A549 (cell line): Measurements from ENCODE around the gene RAG2. TPM values are rescaled to one million over a fixed set of nuclear protein-coding genes. Genes with fewer than 3 reads are reported as not detected.
A peak's percentile ranks its signal among the peaks of the same experiment; 100 is the strongest.

Experiments
- ATAC-seq, 2 experiments: fragments of 200-7000 bp in 1 of 2; fragments of >200 bp in 1 of 2; cut with Nextera tagmentation in 1 of 2; cut with Tn5 transposase in 1 of 2; 3 replicates each; pipeline versions ENCODE4 v1.8.0 to v1.9.1; 2018 to 2020; ENCODE audit warnings: mild to moderate bottlenecking in 1 of 2, moderate library complexity in 1 of 2
- CTCF ChIA-PET: fragments of 300-600 bp; sonication (Branson Sonifier 250); formaldehyde crosslinking; extraction: SDS; loops from one replicate; lab custom pipeline; 2021; ENCODE audit warnings: antibody characterized with exemption, inconsistent platforms; lab: Yijun Ruan, JAX
- POLR2A ChIA-PET: fragments of 350-600 bp; formaldehyde crosslinking; extraction: SDS; loops from one replicate; lab custom pipeline; 2021; ENCODE audit warnings: antibody characterized with exemption, inconsistent platforms; lab: Yijun Ruan, JAX
- DNase-seq, 2 experiments: peaks; one replicate each; pipeline versions ENCODE4 v3.0.0 to v3.0.0-alpha.2; 2011 to 2016; ENCODE audit warnings: low read depth in 1 of 2, low spot score in 1 of 2
- FAIRE-seq: peaks from 2 replicates; lab custom pipeline; 2011; peaks lifted over from hg19 to GRCh38; lab: Jason Lieb, UNC
- H3K27ac ChIP-seq, 2 experiments: fragments of >200 bp; sonication (Bioruptor Twin); formaldehyde crosslinking; 3 replicates each; pipeline ENCODE4 v1.5.1; 2016 to 2017
- H3K4me1 ChIP-seq: fragments of >200 bp; sonication (Bioruptor Twin); formaldehyde crosslinking; 3 replicates; pipeline ENCODE4 v1.6.1; 2016
- H3K4me2 ChIP-seq: fragments of >200 bp; sonication (Bioruptor Twin); formaldehyde crosslinking; 3 replicates; pipeline ENCODE4 v1.6.1; 2016
- H3K4me3 ChIP-seq: fragments of >200 bp; sonication (Bioruptor Twin); formaldehyde crosslinking; 3 replicates; pipeline ENCODE4 v1.5.1; 2016
- H3K9me3 ChIP-seq: fragments of >200 bp; sonication (Bioruptor Twin); formaldehyde crosslinking; 3 replicates; pipeline ENCODE4 v1.6.1; 2016
- ATOH8 ChIP-seq: fragments of 250-450 bp; sonication (Bioruptor Pico); IDR thresholded peaks from 2 replicates; pipeline ENCODE4 v1.5.0; 2020; ENCODE audit warnings: low read depth, mild to moderate bottlenecking, moderate library complexity
- CHD2 ChIP-seq: fragments of 150-350 bp; IDR thresholded peaks from 2 replicates; pipeline ENCODE4 v1.6.1; 2014; ENCODE audit warnings: low read length; ENCODE audit not compliant: partially characterized antibody
- EHMT2 ChIP-seq: fragments of 200-600 bp; sonication (generic); IDR thresholded peaks from 2 replicates; pipeline ENCODE4 v1.6.1; 2016; ENCODE audit warnings: antibody characterized with exemption, low read depth, mild to moderate bottlenecking, moderate library complexity
- EP300 ChIP-seq, 2 experiments: fragments of >200 bp; sonication (Bioruptor Twin); formaldehyde crosslinking; IDR thresholded peaks; 2 replicates in 1 of 2; 3 replicates in 1 of 2; pipeline ENCODE4 v1.6.1; 2016 to 2017
- HES2 ChIP-seq: fragments of >200 bp; sonication (Bioruptor Twin); formaldehyde crosslinking; IDR thresholded peaks from 2 replicates; pipeline ENCODE4 v1.6.1; 2016
- HEYL ChIP-seq: fragments of 250-450 bp; sonication (Bioruptor Pico); IDR thresholded peaks from 2 replicates; pipeline ENCODE4 v1.8.0; 2021; ENCODE audit warnings: mild to moderate bottlenecking, moderate library complexity
- HOXB13 ChIP-seq: fragments of 250-450 bp; sonication (Bioruptor Pico); IDR thresholded peaks from 2 replicates; pipeline ENCODE4 v1.5.0; 2020; ENCODE audit warnings: low read depth, mild to moderate bottlenecking, moderate library complexity
- HOXB5 ChIP-seq: fragments of 250-450 bp; sonication (Bioruptor Pico); IDR thresholded peaks from 2 replicates; pipeline ENCODE4 v1.5.0; 2020; ENCODE audit warnings: mild to moderate bottlenecking, moderate library complexity
- MAFK ChIP-seq: fragments of 450-650 bp; IDR thresholded peaks from 2 replicates; pipeline ENCODE4 v1.6.1; 2014; ENCODE audit not compliant: partially characterized antibody
- MAZ ChIP-seq: fragments of 150-350 bp; IDR thresholded peaks from 2 replicates; pipeline ENCODE4 v1.6.1; 2014; ENCODE audit warnings: antibody characterized with exemption, low read depth, low read length, borderline replicate concordance
- MYC ChIP-seq: IDR thresholded peaks from 2 replicates; pipeline ENCODE4 v1.6.1; 2012; ENCODE audit warnings: mild to moderate bottlenecking, inconsistent platforms, low read length, improper control_type of control experiment, borderline replicate concordance
- NFE2L2 ChIP-seq: fragments of 150-350 bp; conservative IDR thresholded peaks from 2 replicates; pipeline ENCODE4 v1.6.1; 2014; ENCODE audit warnings: low read length
- NR3C1 ChIP-seq: fragments of >200 bp; sonication (Bioruptor Twin); formaldehyde crosslinking; IDR thresholded peaks from 3 replicates; pipeline ENCODE4 v1.6.1; 2017
- PBX3 ChIP-seq: IDR thresholded peaks from 2 replicates; pipeline ENCODE4 v1.6.1; 2012
- POLR2AphosphoS2 ChIP-seq: conservative IDR thresholded peaks from 2 replicates; pipeline ENCODE4 v1.6.1; 2012; ENCODE audit warnings: low read length, improper control_type of control experiment, inconsistent platforms
- RAD21 ChIP-seq, 2 experiments: fragments of >200 bp in 1 of 2; sonication (Bioruptor Twin) in 1 of 2; formaldehyde crosslinking in 1 of 2; IDR thresholded peaks in 1 of 2; conservative IDR thresholded peaks in 1 of 2; 2 replicates in 1 of 2; 3 replicates in 1 of 2; pipeline ENCODE4 v1.6.1; 2012 to 2018; ENCODE audit warnings: inconsistent platforms in 1 of 2
- RARB ChIP-seq: fragments of 250-450 bp; sonication (Bioruptor Pico); IDR thresholded peaks from 2 replicates; pipeline ENCODE4 v1.8.0; 2021; ENCODE audit warnings: mild to moderate bottlenecking, moderate library complexity
- RNF2 ChIP-seq: fragments of 200-600 bp; sonication (generic); IDR thresholded peaks from 2 replicates; pipeline ENCODE4 v1.6.1; 2016; ENCODE audit warnings: low read depth, mild to moderate bottlenecking, antibody characterized with exemption, moderate library complexity, borderline replicate concordance
- SREBF2 ChIP-seq: fragments of 450-650 bp; IDR thresholded peaks from 2 replicates; pipeline ENCODE4 v1.6.1; 2014; ENCODE audit warnings: mild to moderate bottlenecking, moderate library complexity
- ZNF302 ChIP-seq: fragments of 250-450 bp; sonication (Bioruptor Pico); IDR thresholded peaks from 2 replicates; pipeline ENCODE4 v1.9.0; 2021; ENCODE audit warnings: inconsistent platforms, mild to moderate bottlenecking, moderate library complexity
- WGBS: methylation state at CpG from one replicate; pipeline ENCODE4 v1.1.6; 2017; ENCODE audit errors: missing lambda C conversion rate; 5-methylcytosine and 5-hydroxymethylcytosine counted together
- polyA plus RNA-seq, 4 experiments: library from polyadenylated mRNA; depleted of rRNA in 3 of 4; stranded (reverse); fragments of >200 nt; fragmentation: RNase III in 1 of 4; extraction: RNeasy Plus Mini Kit Qiagen cat#74134 plus additional on column Dnase treatment in 1 of 4; gene quantifications; 2 replicates in 3 of 4; 3 replicates in 1 of 4; pipeline ENCODE4 v1.2.3, GENCODE V29; 2011 to 2017
- TF ChIP-seq, protein P1 (sequence below): fragments of 150-350 bp; IDR thresholded peaks from 2 replicates; pipeline ENCODE4 v1.6.1; 2014; ENCODE audit warnings: low read depth, mild to moderate bottlenecking, low read length

The RAG2 gene
- polyA plus RNA-seq, 2 of the 4 experiments (the other 2 are of a cell fraction), result not detected

DNA sequence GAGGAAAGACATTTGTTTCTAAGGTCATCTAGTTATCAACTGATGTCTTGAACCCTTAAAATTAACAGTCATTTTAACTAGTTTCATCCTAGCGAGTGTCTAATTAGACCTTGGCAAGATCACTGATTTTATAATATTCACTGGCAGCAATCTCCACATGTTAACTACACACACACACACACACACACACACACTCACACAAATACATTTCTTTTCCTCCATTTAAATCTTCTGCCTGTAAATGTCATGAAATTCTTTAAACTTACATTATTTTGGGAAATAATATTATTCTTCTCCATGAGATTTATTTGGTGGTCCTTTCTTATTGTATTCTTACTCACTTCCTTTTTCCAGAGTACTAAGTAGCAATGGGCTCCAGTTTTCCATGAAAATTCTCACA lies 6.6 kb downstream of the RAG2 start:
- no peak overlapping the region for H3K27ac ChIP-seq
- ATAC-seq, result no peak
- POLR2A ChIA-PET, result no interaction called here
- CTCF ChIA-PET, result no interaction called here
- DNase-seq, result no peak
- peaks cover 5% of the 10 kb centered on the region; the same call in 1 of the 3 replicates for H3K4me1 ChIP-seq
- no peak for TF ChIP-seq POLR2AphosphoS2
- no peak for TF ChIP-seq RAD21 (conservative IDR thresholded peaks at IDR 0.05 in 1 of 2, IDR thresholded peaks at IDR 0.05 in 1 of 2)
- TF ChIP-seq RNF2, result no peak
- TF ChIP-seq MYC, result no peak
- TF ChIP-seq CHD2, result no peak
- no peak for TF ChIP-seq NFE2L2
- no peak for TF ChIP-seq RARB (CRISPR knock-in tag)
- TF ChIP-seq HEYL, result no peak
- TF ChIP-seq PBX3, result no peak
- no peak for TF ChIP-seq MAZ
- no peak for TF ChIP-seq NR3C1
- no peak for TF ChIP-seq EHMT2
- no peak for TF ChIP-seq ATOH8
- no peak for TF ChIP-seq HES2
- TF ChIP-seq EP300 (IDR thresholded peaks at IDR 0.05), result no peak
- TF ChIP-seq HOXB5 (CRISPR knock-in tag), result no peak
- H3K9me3 ChIP-seq, result no peaks in the 10 kb centered on the region
- FAIRE-seq, result no peak
- no peak overlapping the region for H3K4me2 ChIP-seq
- 0% methylated on average over 1 of the region's 1 CpG for WGBS
- H3K4me3 ChIP-seq, result no peak overlapping the region

DNA sequence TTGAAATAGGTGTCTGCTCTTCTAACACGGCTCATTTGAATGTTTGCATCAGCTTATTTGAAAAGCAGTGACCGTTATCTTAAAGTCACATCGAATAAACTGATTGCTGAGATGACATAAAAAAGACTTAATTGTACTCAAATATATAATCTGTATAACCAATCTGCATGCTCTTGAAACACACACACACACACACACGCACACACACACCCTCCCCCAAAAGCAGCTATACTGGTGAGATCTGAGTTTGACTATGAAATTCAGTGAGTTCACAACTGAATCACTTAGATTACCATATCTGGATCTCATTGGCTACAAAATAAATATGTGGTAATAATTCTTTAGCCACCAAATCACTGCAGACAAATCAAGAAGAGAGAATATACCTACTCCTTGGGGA lies 7.5 kb downstream of the RAG2 start:
- FAIRE-seq (no peak), ATAC-seq (no peak), DNase-seq (no peak)
- H3K27ac ChIP-seq, result no peak overlapping the region
- no peaks in the 10 kb centered on the region for H3K9me3 ChIP-seq
- ChIA-PET CTCF (no interaction called here), POLR2A (no interaction called here)
- H3K4me2 ChIP-seq, result no peak overlapping the region
- no peak overlapping the region for H3K4me3 ChIP-seq
- 10% methylated on average over 4 of the region's 4 CpGs for WGBS
- H3K4me1 ChIP-seq, result peaks cover 5% of the 10 kb centered on the region; the same call in 1 of the 3 replicates
- TF ChIP-seq RAD21 (conservative IDR thresholded peaks at IDR 0.05 in 1 of 2, IDR thresholded peaks at IDR 0.05 in 1 of 2) (no peak), HOXB13 (CRISPR knock-in tag) (no peak), MAFK (peak; percentile 13)
- TF ChIP-seq, protein P1, sequence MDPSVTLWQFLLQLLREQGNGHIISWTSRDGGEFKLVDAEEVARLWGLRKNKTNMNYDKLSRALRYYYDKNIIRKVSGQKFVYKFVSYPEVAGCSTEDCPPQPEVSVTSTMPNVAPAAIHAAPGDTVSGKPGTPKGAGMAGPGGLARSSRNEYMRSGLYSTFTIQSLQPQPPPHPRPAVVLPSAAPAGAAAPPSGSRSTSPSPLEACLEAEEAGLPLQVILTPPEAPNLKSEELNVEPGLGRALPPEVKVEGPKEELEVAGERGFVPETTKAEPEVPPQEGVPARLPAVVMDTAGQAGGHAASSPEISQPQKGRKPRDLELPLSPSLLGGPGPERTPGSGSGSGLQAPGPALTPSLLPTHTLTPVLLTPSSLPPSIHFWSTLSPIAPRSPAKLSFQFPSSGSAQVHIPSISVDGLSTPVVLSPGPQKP, result no peak

DNA sequence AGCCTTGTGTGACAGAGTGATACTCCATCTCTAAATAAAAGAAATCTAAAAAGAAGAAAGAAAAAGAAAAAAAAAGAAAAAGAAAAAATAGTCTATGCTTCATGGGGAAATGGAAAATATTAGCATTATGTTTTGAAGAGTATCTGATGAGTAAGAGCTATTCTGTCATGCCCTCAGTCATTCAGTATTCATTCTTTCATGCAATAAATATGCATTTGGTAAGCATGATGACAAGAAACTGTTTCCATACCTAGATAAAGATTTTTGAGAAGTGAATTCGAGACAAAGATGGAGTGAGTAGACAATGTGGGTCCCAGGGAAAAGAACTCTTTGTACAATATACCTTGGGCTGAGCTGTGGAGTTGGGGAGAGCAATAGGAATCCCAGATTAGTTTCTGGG lies 9.9 kb downstream of the RAG2 start:
- FAIRE-seq (no peak), ATAC-seq (no peak), DNase-seq (no peak)
- CTCF ChIA-PET, result no interaction called here
- 4% methylated on average over 1 of the region's 1 CpG for WGBS
- Histone ChIP-seq H3K4me3 (no peak overlapping the region), H3K9me3 (no peaks in the 10 kb centered on the region), H3K4me2 (no peak overlapping the region), H3K27ac (no peak overlapping the region), H3K4me1 (no peaks in the 10 kb centered on the region)
- TF ChIP-seq ZNF302 (CRISPR knock-in tag) (no peak), MAFK (no peak), HES2 (no peak), SREBF2 (no peak)
- POLR2A ChIA-PET, result no interaction called here
